ENCODE results near the gene PAIP2.
A peak's percentile ranks its signal among the peaks of the same experiment; 100 is the strongest.

The PAIP2 gene

DNA sequence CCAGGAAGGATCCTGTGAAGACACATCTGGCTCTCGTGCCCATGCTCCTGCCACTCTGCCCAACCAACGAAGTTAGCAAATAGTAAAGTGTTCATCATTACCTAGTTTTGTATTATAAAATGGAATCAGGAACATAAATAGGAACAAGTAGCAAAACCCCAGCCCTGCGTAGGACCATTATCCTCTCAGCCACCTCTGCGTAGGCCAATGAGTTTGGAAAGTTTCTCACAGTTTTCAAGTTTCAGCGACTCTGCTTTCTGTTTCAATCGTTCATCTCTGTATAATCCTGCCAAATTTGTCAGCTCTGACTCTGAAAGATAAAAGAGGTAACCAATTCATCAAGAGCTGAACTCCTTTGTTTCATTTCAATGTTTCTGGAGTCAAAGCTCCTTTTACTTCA is 72.3 kb downstream of the PAIP2 start:
- H3K4me3 ChIP-seq (ENCODE audit: low read length), result no peak overlapping the region
- TF ChIP-seq CTCF (IDR thresholded peaks at IDR 0.05; ENCODE audit: insufficient read depth, low read depth, low read length, missing control alignments), result no peak
- DNase-seq (ENCODE audit: low read depth), result no peak

DNA sequence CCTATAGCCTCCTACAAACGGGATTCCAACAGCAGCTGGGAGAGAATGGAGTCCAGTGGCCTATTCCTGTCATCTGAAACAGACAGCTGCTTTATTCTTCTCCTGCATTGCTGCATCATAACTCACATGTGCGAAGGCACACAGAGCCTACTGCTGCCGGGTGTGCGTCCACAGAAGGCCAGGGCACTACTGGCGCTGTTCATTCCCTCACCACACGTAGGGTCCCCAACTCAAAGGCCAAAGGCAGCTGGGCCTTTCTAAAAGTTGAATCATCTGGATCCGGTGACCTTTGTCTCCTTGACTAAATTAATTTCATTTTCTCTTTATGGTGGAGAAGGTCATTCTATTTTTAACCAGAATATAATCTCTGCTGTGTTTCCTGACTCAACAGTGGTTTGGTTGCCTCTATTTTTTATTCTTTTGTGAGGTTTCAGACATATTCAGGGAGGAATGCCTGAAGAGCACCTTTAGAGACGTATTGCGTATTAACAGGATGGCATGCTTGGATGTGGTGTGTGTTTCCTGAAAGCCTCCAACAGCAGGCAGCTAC is 73.0 kb downstream of the PAIP2 start:
- no peak overlapping the region for H3K4me3 ChIP-seq (ENCODE audit: low read length)
- no peak for TF ChIP-seq CTCF (IDR thresholded peaks at IDR 0.05; ENCODE audit: insufficient read depth, low read depth, low read length, missing control alignments)
- DNase-seq (ENCODE audit: low read depth), result no peak

DNA sequence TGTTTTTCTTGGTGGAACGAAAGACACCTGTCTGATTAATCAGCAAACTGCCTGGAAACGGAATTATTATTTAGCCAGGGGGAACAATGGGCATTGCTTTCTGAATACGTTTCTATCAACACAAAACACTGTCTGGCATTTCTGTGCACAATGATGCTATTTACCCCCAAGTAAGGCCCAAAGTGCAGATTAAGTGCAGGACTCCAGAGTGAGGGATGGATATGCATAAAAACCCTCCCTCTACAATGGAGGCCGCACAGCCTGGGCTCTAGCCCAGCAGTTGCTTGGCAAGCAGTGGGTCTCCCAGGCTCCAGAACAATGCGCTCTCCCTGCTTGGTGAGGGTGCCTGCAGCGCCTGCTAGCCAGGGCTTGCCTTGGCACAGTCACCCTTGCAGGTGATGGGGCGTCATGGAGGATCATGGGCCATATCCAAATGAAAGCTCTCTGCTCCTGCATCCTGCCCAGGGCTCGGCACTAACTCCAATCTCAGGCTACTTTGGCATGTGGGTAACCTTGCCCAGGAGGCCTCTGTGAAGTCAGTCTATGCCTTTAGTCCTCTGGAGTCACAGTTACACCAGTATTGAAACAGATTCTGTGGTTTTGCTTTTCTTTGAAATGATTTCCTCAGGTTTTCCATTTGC is 73.7 kb downstream of the PAIP2 start:
- peak; percentile 90 for DNase-seq (ENCODE audit: low read depth)
- no peak for TF ChIP-seq CTCF (IDR thresholded peaks at IDR 0.05; ENCODE audit: insufficient read depth, low read depth, low read length, missing control alignments)
- H3K4me3 ChIP-seq (ENCODE audit: low read length), result no peak overlapping the region

GRCh38 chr5:139415869-139416268 is 74.2 kb downstream of the PAIP2 start:
- H3K4me3 ChIP-seq (ENCODE audit: low read length), result no peak overlapping the region
- DNase-seq (ENCODE audit: low read depth), result no peak
- no peak for TF ChIP-seq CTCF (IDR thresholded peaks at IDR 0.05; ENCODE audit: insufficient read depth, low read depth, low read length, missing control alignments)

GRCh38 chr5:139416651-139417050 is 75.0 kb downstream of the PAIP2 start:
- no peak for DNase-seq (ENCODE audit: low read depth)
- no peak for TF ChIP-seq CTCF (IDR thresholded peaks at IDR 0.05; ENCODE audit: insufficient read depth, low read depth, low read length, missing control alignments)
- H3K4me3 ChIP-seq (ENCODE audit: low read length), result no peak overlapping the region

GRCh38 chr5:139417214-139417613 is 75.6 kb downstream of the PAIP2 start:
- peak; percentile 26 for DNase-seq (ENCODE audit: low read depth)
- H3K4me3 ChIP-seq (ENCODE audit: low read length), result no peak overlapping the region
- TF ChIP-seq CTCF (IDR thresholded peaks at IDR 0.05; ENCODE audit: insufficient read depth, low read depth, low read length, missing control alignments), result no peak

- TF ChIP-seq CTCF (IDR thresholded peaks at IDR 0.05; ENCODE audit: insufficient read depth, low read depth, low read length, missing control alignments), result no peak
- no peak for DNase-seq (ENCODE audit: low read depth)
- H3K4me3 ChIP-seq (ENCODE audit: low read length), result no peak overlapping the region
These were observed 77.1 kb downstream of the PAIP2 start for GRCh38 chr5:139418793-139419192.
